Panc1 (cell line): Measurements from ENCODE around the gene ENOPH1.

ENCODE experiments used
- TCF7L2 ChIP-seq: IDR thresholded peaks from 2 replicates; pipeline ENCODE4 v1.6.1; 2011; ENCODE audit warnings: mild to moderate bottlenecking, low read depth, low read length, inconsistent platforms
- TF ChIP-seq, protein P1 (sequence below): fragments of 450-650 bp; IDR thresholded peaks from 2 replicates; pipeline ENCODE4 v1.5.1; 2017; ENCODE audit warnings: mild to moderate bottlenecking

DNA sequence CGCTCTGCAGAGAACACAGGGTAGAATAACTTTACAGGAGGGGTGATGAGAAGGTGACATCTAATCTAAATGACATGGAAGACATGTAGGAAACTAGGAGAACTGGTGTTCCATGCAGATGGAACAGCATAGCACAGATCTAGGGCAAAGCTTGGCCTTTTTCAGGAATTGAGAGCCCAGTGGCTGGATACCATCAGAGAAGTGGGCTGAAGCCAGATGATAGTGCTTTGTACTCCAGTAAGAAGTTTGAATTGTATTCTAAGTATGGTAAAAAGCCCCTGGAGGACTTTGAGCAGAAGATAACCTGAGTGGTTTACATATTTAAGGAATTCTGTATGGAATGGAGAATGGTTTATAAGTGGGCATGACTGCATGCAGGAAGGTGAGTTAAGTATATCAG is 32.8 kb downstream of the ENOPH1 start:
- TF ChIP-seq, protein P1, sequence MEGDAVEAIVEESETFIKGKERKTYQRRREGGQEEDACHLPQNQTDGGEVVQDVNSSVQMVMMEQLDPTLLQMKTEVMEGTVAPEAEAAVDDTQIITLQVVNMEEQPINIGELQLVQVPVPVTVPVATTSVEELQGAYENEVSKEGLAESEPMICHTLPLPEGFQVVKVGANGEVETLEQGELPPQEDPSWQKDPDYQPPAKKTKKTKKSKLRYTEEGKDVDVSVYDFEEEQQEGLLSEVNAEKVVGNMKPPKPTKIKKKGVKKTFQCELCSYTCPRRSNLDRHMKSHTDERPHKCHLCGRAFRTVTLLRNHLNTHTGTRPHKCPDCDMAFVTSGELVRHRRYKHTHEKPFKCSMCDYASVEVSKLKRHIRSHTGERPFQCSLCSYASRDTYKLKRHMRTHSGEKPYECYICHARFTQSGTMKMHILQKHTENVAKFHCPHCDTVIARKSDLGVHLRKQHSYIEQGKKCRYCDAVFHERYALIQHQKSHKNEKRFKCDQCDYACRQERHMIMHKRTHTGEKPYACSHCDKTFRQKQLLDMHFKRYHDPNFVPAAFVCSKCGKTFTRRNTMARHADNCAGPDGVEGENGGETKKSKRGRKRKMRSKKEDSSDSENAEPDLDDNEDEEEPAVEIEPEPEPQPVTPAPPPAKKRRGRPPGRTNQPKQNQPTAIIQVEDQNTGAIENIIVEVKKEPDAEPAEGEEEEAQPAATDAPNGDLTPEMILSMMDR = no peak
- no peak for TF ChIP-seq TCF7L2
